ENCODE measurements around the gene SOX18.
"Not testable (repeated sequence)": the region's sequence is repeated elsewhere in the genome, so short reads cannot be mapped to it uniquely, and the experiment has no call there.

The SOX18 gene

DNA sequence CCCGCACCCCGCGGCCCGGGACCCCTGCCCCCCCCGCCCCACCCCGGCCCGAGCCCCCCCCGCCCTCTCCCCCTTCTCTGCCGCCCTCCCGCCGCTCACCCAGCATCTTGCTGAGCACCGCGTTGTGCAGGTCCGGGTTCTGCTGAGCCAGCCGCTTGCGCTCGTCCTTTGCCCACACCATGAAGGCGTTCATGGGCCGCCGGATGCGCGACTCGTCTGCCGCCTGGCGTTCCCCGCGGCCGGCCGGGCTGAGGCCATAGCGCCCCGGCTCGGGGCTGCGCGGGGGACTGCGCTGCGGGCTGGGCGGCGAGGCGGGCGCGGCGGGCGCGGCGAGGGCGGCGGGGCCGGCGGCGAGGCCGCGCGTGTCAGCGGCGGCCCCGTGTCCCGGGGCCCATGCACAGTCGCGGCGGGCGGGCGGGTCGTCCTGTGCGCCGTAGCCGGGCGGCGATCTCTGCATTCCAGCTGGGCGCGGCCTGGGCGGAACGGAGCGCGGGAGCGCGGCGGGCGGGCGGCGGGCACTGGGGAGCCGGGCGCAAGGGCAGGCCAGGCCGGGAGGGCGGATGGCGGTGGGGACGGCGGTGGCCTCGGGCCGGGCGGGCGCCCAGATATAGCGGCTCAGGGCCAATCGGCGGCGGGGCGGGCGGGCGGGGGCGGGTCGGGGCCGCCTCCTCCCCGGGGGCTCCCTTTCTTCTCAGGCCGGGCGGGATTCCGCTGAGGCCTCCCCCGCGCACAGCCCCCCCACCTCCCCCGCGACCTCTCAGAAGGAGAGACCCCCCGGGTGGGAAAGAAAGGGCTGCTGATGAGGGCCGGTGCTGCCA, at the start of gene SOX18:
SOX18 (minus strand) TSS at position 580 of the 818 bp plus-strand sequence; CDS start at position 457, 123 bp downstream.
- DNase-seq, result no peak

DNA sequence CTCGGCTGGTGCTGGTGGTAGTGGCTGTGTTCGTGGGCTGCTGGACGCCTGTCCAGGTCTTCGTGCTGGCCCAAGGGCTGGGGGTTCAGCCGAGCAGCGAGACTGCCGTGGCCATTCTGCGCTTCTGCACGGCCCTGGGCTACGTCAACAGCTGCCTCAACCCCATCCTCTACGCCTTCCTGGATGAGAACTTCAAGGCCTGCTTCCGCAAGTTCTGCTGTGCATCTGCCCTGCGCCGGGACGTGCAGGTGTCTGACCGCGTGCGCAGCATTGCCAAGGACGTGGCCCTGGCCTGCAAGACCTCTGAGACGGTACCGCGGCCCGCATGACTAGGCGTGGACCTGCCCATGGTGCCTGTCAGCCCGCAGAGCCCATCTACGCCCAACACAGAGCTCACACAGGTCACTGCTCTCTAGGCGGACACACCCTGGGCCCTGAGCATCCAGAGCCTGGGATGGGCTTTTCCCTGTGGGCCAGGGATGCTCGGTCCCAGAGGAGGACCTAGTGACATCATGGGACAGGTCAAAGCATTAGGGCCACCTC, 49.1 kb upstream of the SOX18 start:
- no peak for DNase-seq

DNA sequence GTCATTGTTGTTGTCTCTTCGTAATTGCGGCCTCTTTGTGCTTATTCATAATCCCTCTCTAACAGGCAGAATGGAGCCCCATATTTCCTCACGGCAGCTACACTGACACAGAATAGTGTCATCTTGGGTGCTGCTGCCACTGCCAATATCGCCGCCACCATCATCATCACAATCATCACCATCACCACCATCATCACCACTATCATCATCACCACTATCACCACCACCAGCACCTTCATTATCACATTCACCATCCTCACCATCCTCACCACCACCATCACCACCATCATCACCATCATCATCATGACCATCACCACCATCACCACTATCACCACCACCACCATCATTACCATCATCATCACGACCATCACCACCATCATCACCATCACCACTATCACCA, 47.1 kb upstream of the SOX18 start:
- no peak for DNase-seq

- no peak for DNase-seq
Observed at GRCh38 chr20:64095927-64096326, 46.5 kb upstream of the SOX18 start.

DNA sequence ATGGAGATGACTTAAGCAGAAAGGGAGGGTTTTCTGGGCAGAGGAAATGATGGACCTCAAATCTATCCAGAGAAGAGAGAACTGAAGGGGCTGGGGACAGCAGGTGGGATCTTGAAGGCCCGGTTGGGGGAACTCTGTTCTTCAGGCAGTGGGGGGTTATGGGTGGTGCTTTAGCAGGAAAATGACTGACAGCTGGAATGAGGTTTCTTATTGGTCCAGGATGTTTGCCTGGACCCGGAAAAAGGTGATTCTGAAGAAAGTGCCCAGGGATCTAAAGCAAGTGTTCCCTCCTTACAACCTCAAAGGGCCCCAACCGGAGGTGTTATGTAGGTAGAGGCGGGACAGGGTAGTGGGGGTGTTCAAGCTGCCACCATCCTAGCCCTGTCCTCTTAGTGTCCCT, 46.0 kb upstream of the SOX18 start:
- DNase-seq, result no peak

GRCh38 chr20:64093013-64093503, 43.6 kb upstream of the SOX18 start:
- DNase-seq, result no peak

- no peak for DNase-seq
Observed at GRCh38 chr20:64092258-64093012, 43.0 kb upstream of the SOX18 start.

GRCh38 chr20:64091770-64092169, 42.3 kb upstream of the SOX18 start:
- no peak for DNase-seq

GRCh38 chr20:64091340-64091739, 41.9 kb upstream of the SOX18 start:
- no peak for DNase-seq

- DNase-seq, result no peak
Observed at GRCh38 chr20:64090165-64090564, 40.7 kb upstream of the SOX18 start.

- not testable (repeated sequence) for DNase-seq
Observed at GRCh38 chr20:64088586-64088985, 39.1 kb upstream of the SOX18 start.

DNA sequence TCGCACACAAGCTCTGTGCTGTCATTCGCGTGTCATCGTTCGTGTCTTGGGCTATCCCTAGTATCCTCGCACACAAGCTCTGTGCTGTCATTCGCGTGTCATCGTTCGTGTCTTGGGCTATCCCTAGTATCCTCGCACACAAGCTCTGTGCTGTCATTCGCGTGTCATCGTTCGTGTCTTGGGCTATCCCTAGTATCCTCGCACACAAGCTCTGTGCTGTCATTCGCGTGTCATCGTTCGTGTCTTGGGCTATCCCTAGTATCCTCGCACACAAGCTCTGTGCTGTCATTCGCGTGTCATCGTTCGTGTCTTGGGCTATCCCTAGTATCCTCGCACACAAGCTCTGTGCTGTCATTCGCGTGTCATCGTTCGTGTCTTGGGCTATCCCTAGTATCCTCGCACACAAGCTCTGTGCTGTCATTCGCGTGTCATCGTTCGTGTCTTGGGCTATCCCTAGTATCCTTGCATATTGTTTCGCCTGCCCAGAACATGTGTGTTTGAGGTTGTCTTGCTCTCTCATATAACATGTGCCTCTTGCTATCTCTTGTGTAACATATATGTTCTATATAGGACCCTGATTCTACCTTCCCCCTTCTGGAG, 37.9 kb upstream of the SOX18 start:
- DNase-seq, result not testable (repeated sequence)

DNA sequence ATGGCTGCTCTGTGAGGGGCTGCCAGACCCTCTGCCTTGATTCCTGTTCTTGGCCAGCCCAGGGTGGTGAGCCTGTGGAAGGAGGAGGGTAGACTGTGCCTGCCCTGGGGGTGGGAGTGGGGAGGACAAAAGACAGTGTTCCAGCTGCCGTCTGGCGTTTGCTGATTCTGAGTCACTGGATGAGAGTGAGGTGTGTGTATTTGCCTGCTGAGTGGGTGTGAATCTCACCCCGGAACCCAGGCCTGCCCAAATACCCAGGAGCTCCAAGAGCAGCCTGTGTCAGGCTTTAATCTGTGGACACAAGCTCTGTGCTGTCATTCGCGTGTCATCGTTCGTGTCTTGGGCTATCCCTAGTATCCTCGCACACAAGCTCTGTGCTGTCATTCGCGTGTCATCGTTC, 37.4 kb upstream of the SOX18 start:
- DNase-seq, result no peak

GRCh38 chr20:64084685-64085152, 35.3 kb upstream of the SOX18 start:
- no peak for DNase-seq

GRCh38 chr20:64083804-64084684, 34.6 kb upstream of the SOX18 start, which contains the start of gene LKAAEAR1:
Gene LKAAEAR1, minus strand, starts transcription at chr20:64084398. Its CDS starts 179 bp downstream, at chr20:64084219.
- no peak for DNase-seq

- DNase-seq, result peak; percentile 54
Observed at GRCh38 chr20:64083378-64083803, 34.0 kb upstream of the SOX18 start.

GRCh38 chr20:64082820-64083377, 33.5 kb upstream of the SOX18 start:
- no peak for DNase-seq

DNA sequence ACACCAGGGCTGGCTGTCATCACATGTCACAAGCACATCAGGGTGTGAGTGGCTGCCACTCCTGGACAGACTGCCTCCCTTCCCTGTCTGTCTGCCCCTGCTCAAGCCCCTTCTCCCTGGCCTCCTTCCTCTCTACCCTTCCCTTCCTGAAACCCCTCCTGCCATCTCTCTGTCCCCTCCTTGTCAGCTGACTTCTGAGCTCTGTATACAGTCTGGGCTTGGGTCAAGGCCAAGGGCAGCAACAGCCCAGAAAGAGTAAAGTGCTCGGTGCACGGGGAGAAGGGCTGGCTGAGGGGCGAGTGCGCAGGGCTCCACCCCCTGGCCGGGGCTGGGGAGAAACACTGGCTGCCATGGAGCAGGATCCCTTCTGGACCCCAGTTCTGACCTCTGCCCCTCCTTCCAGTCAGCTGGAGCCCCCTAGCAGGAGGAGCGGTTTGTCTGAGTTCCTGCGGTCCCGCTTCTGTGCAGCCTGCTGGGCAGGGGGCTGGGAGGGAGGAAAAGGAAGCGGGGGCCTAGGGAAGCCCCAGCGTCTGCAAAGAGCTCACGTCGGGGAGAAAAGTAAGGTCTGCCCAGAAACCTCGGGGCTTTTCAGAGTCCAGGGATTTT, 32.8 kb upstream of the SOX18 start:
- no peak for DNase-seq

GRCh38 chr20:64081624-64081964, 32.2 kb upstream of the SOX18 start:
- no peak for DNase-seq

DNA sequence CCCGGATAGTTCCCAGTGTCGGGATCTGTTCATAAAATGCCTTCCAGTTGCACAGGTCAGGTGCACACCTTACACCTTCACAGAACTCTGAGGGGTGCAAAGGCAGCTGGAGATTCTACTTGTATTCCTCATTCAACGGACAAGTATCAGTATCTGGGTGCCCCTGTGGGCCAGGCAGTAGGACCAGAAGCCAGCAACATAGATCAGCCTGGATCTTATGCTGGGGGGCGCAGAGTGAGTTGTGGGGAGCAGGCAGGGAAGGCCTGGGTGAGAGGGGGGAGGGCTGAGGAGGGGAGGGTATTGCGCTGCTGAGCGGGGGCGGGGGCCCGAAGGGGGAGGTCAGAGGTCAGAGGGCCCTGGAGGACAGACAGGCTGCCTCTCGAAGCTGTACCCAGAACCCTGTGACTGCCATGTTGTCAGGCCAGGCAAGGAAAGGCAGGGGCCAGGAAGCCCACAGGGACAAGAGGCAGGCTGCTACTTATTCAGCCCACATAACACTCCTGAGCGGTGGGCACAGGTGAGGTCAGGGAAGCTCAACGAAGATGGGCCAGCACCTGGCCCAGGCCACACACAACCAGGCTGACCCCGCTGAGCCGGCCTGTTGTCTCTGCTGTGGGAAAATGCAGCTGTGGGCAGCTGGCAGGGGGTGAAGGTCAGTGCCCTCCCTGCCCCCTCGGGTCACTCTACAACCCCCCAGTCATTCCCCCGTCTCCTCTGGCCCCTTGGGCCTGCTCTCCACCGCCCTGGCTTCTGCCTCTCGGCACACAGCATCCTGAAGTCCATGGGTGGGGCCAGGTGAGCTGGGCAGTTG, 31.6 kb upstream of the SOX18 start:
- DNase-seq, result no peak

Data from NCI-H1092 (cell line).